Adrenal gland (tissue), 19 donors: Measurements from ENCODE around the gene SH3GLB1. TPM values are rescaled to one million over a fixed set of nuclear protein-coding genes. Genes with fewer than 3 reads are reported as not detected.
"Not testable (repeated sequence)": the region's sequence is repeated elsewhere in the genome, so short reads cannot be mapped to it uniquely, and the experiment has no call there.

Experiments used
- DNase-seq, 7 donors: peaks; one replicate each; pipeline ENCODE4 v3.0.0-alpha.2; 2019 to 2020
- H3K27ac ChIP-seq, 5 donors: fragments of 200-600 bp; sonication (generic) in 4 of 5; 1 replicate in 3 of 5; 2 replicates in 2 of 5; pipeline versions ENCODE4 v1.5.1 to v1.8.0; 2016 to 2020; ENCODE audit warnings: mild to moderate bottlenecking in 1 of 5
- H3K27me3 ChIP-seq: fragments of 200-600 bp; 2 replicates; pipeline ENCODE4 v1.8.0; 2021
- H3K36me3 ChIP-seq, 2 donors: fragments of 200-600 bp; replicated peaks in 1 of 2; 1 replicate in 1 of 2; 2 replicates in 1 of 2; pipeline versions ENCODE4 v1.5.1 to v1.8.0; 2018 to 2022
- H3K4me1 ChIP-seq, 2 donors: fragments of 200-600 bp; replicated peaks in 1 of 2; 1 replicate in 1 of 2; 2 replicates in 1 of 2; pipeline versions ENCODE4 v1.5.1 to v1.8.0; 2018 to 2021
- H3K4me3 ChIP-seq, 4 donors: fragments of 200-600 bp; sonication (generic) in 3 of 4; one replicate each; pipeline ENCODE4 v1.5.1; 2016 to 2018
- H3K9me3 ChIP-seq, 3 donors: fragments of 200-600 bp; sonication (generic) in 1 of 3; replicated peaks in 1 of 3; 1 replicate in 2 of 3; 2 replicates in 1 of 3; pipeline versions ENCODE4 v1.5.1 to v1.8.0; 2016 to 2021
- POLR2A ChIP-seq, 2 donors: fragments of 450-650 bp; IDR thresholded peaks; one replicate each; pipeline ENCODE4 v1.6.1; 2017; ENCODE audit warnings: antibody characterized with exemption in 2 of 2, mild to moderate bottlenecking in 2 of 2, moderate library complexity in 1 of 2
- WGBS, 4 donors: extraction: QIAGEN DNeasy Blood & Tissue Kit in 2 of 4; methylation state at CpG; one replicate each; pipeline versions ENCODE4 v1.1.5 to v1.1.7; 2013 to 2017; 5-methylcytosine and 5-hydroxymethylcytosine counted together
- intact Hi-C, 2 donors: fragments of 100-400 bp; cut with DNase I; formaldehyde crosslinking; loops; one replicate each; pipeline versions ENCODE4 v1.14.1 to v1.15.0; 2022 to 2023
- long read RNA-seq, 10 donors: library from polyadenylated mRNA in 3 of 10; unstranded in 2 of 10; stranded (forward) in 1 of 10; transcript quantifications; one replicate each; pipeline ENCODE4 v2.0.0 and lab custom pipeline, GENCODE V29; 2021 to 2026
- polyA plus RNA-seq, 3 donors: library from polyadenylated mRNA; stranded (reverse); fragments of 200-250 nt in 2 of 3; fragments of 350-450 nt in 1 of 3; fragmentation: Illumina TruSeq in 1 of 3; extraction: RNeasy Lipid Tissue Mini Kit (QIAGEN cat#74804) in 1 of 3; gene quantifications; one replicate each; pipeline ENCODE4 v1.2.3, GENCODE V29; 2013 to 2014
- total RNA-seq, 9 donors: library from RNA; depleted of rRNA in 4 of 9; stranded (reverse); fragments of >200 nt in 4 of 9; fragments of 120-200 nt in 1 of 9; fragmentation: NEBNext Ultra II Directional in 1 of 9; extraction: Animal tissue kit (Norgen Biotek cat#: 25700) in 1 of 9; gene quantifications; one replicate each; pipeline versions ENCODE4 v1.1.0 to v1.2.4, GENCODE V29; 2013 to 2023
- TF ChIP-seq, protein P1 (sequence below), 6 experiments: fragments of 450-650 bp in 4 of 6; fragments of 200-600 bp in 2 of 6; sonication (generic) in 1 of 6; IDR thresholded peaks; 1 replicate in 5 of 6; 2 replicates in 1 of 6; pipeline versions ENCODE4 v1.5.1 to v1.8.0; 2016 to 2021; ENCODE audit warnings: antibody characterized with exemption in 6 of 6, mild to moderate bottlenecking in 2 of 6, moderate library complexity in 1 of 6
- donor health status: healthy with polysubstance abuse.
- donor health status: Bipolar disorder and iron deficiency.
- donor health status: DM: yes; HTN: yes; CAD: no.
- donor health status: DM: no; HTN: no; CAD: no.
- donor health status: DM: no; HTN: no; CAD: no.
- donor health status: DM: yes; HTN: yes; CAD: no.

The SH3GLB1 gene
- total RNA-seq (100 to 1,000 TPM in 1 of 9 donors, 10 to 100 TPM in 8; 36.7 to 105 (median 55.2) TPM), polyA plus RNA-seq (10 to 100 TPM; 22.5 to 99.3 (median 22.5) TPM)
- long read RNA-seq, donor 1, full-length matches to known transcripts, result 15 of 15 reads
- long read RNA-seq, donor 1, partial matches to known transcripts, result 0 of 15 reads
- long read RNA-seq, donor 1, other reads (novel, unspliced or antisense), result 0 of 15 reads
- long read RNA-seq, donor 2, full-length matches to known transcripts, result 7 of 7 reads
- long read RNA-seq, donor 2, partial matches to known transcripts, result 0 of 7 reads
- long read RNA-seq, donor 2, other reads (novel, unspliced or antisense), result 0 of 7 reads
- long read RNA-seq, donor 3, full-length matches to known transcripts, result 12 of 12 reads
- long read RNA-seq, donor 3, partial matches to known transcripts, result 0 of 12 reads
- long read RNA-seq, donor 3, other reads (novel, unspliced or antisense), result 0 of 12 reads
- long read RNA-seq, donor 4, full-length matches to known transcripts, result 44 of 63 reads
- long read RNA-seq, donor 4, partial matches to known transcripts, result 11 of 63 reads
- long read RNA-seq, donor 4, other reads (novel, unspliced or antisense), result 8 of 63 reads
- long read RNA-seq, donor 5, full-length matches to known transcripts, result 99 of 109 reads
- long read RNA-seq, donor 5, partial matches to known transcripts, result 8 of 109 reads
- long read RNA-seq, donor 5, other reads (novel, unspliced or antisense), result 2 of 109 reads
- long read RNA-seq, donor 6, full-length matches to known transcripts, result 21 of 35 reads
- long read RNA-seq, donor 6, partial matches to known transcripts, result 9 of 35 reads
- long read RNA-seq, donor 6, other reads (novel, unspliced or antisense), result 5 of 35 reads
- long read RNA-seq, donor 7, result 0 reads
- long read RNA-seq, donor 8, full-length matches to known transcripts, result 12 of 19 reads
- long read RNA-seq, donor 8, partial matches to known transcripts, result 7 of 19 reads
- long read RNA-seq, donor 8, other reads (novel, unspliced or antisense), result 0 of 19 reads
- long read RNA-seq, donor 9, full-length matches to known transcripts, result 10 of 10 reads
- long read RNA-seq, donor 9, partial matches to known transcripts, result 0 of 10 reads
- long read RNA-seq, donor 9, other reads (novel, unspliced or antisense), result 0 of 10 reads
- long read RNA-seq, donor 10, full-length matches to known transcripts, result 5 of 5 reads
- long read RNA-seq, donor 10, partial matches to known transcripts, result 0 of 5 reads
- long read RNA-seq, donor 10, other reads (novel, unspliced or antisense), result 0 of 5 reads

DNA sequence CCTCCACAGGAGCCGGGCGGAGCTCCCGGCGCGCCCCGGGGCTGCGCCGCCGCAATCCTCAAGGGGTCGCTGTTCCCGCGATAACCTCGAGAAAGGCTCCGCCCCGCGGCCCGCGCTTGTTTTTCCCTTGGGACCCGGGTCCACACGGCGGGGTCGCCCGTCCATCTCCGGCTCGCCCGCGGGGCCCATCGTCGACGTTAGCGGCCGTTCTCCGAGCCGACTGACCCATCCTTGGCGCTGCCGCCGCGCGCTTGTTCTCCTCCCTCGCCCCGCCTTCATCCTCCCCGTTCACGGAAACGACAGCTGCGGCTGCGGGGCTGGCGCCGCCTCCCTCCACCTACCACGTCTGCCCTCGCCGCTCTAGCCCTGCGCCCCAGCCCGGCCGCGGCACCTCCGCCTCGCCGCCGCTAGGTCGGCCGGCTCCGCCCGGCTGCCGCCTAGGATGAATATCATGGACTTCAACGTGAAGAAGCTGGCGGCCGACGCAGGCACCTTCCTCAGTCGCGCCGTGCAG lies at the start of gene SH3GLB1:
Gene SH3GLB1 (plus strand): TSS at position 119 of the 514 bp plus-strand sequence. CDS start 324 bp downstream, at position 443.
- H3K4me3 ChIP-seq, result peak within 1 kb of the TSS; percentile 63 to 91 (median 74)
- 0% methylated on average over 2 to 71 of the region's 71 CpGs for WGBS, 4 donors
- intact Hi-C loops, result no loop called here
- TF ChIP-seq POLR2A (IDR thresholded peaks at IDR 0.05), result peak; percentile 63 to 83
- TF ChIP-seq, protein P1, sequence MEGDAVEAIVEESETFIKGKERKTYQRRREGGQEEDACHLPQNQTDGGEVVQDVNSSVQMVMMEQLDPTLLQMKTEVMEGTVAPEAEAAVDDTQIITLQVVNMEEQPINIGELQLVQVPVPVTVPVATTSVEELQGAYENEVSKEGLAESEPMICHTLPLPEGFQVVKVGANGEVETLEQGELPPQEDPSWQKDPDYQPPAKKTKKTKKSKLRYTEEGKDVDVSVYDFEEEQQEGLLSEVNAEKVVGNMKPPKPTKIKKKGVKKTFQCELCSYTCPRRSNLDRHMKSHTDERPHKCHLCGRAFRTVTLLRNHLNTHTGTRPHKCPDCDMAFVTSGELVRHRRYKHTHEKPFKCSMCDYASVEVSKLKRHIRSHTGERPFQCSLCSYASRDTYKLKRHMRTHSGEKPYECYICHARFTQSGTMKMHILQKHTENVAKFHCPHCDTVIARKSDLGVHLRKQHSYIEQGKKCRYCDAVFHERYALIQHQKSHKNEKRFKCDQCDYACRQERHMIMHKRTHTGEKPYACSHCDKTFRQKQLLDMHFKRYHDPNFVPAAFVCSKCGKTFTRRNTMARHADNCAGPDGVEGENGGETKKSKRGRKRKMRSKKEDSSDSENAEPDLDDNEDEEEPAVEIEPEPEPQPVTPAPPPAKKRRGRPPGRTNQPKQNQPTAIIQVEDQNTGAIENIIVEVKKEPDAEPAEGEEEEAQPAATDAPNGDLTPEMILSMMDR (IDR thresholded peaks at IDR 0.05), result peak; percentile 74 to 96 (median 88)
- no peaks in the 10 kb centered on the region for H3K9me3 ChIP-seq
- peaks cover 13 to 47% of the 10 kb centered on the region in 2 donors for H3K4me1 ChIP-seq
- DNase-seq, result peak; percentile 86 to 94 (median 90)
- no peaks in the 10 kb centered on the region for H3K27me3 ChIP-seq
- peak within 1 kb of the TSS; percentile 87 to 98 (median 95) for H3K27ac ChIP-seq
- no peaks in the 10 kb centered on the region for H3K36me3 ChIP-seq

DNA sequence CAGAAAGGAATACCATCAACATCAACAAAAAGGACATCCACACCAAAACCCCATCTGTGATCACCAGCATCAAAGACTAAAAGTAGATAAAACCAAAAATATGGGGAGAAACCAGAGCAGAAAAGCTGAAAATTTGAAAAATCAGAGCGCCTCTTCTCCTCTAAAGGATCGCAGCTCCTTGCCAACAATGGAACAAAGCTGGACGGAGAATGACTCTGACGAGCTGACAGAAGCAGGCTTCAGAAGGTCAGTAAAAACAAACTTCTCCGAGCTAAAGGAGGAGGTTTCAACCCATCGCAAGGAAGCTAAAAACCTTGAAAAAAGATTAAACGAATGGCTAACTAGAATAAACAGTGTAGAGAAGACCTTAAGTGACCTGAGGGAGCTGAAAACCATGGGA lies 46.0 kb upstream of the SH3GLB1 start:
- H3K9me3 ChIP-seq, H3K4me3 ChIP-seq, H3K36me3 ChIP-seq, DNase-seq, H3K27ac ChIP-seq, intact Hi-C loops, H3K4me1 ChIP-seq, H3K27me3 ChIP-seq: not testable (repeated sequence)
- 39 to 51% (median 50%) methylated on average over 7 of the region's 7 CpGs for WGBS, 4 donors

DNA sequence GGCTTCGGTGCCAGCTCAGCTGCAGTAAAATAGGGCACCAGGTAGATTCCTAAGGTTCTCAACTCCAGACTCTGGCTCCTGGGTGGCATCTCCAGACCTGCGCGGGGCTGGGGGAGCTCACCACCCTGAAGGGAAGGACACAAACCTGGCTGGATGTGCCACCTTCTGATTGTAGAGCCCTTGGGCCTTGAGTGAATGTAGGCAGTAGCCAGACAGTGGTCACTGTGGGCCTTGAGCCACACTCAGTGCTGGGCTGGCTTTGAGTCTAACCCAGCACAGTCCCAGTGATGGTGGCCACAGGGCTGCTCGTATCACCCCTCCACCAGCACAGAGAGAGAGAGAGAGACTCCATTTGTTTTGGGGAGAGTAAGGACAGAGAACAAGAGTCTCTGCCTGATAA lies 38.0 kb upstream of the SH3GLB1 start:
- DNase-seq, result no peak
- H3K27me3 ChIP-seq, result no peaks in the 10 kb centered on the region
- H3K36me3 ChIP-seq, result no peaks in the 10 kb centered on the region
- TF ChIP-seq, protein P1 (IDR thresholded peaks at IDR 0.05), result no peak
- TF ChIP-seq POLR2A (IDR thresholded peaks at IDR 0.05), result no peak
- H3K9me3 ChIP-seq, result no peaks in the 10 kb centered on the region
- 84 to 92% (median 87%) methylated on average over 3 to 4 of the region's 4 CpGs for WGBS, 4 donors
- intact Hi-C loops, result no loop called here
- H3K4me1 ChIP-seq, result no peaks in the 10 kb centered on the region
- H3K27ac ChIP-seq, result no peak overlapping the region
- H3K4me3 ChIP-seq, result no peak overlapping the region

DNA sequence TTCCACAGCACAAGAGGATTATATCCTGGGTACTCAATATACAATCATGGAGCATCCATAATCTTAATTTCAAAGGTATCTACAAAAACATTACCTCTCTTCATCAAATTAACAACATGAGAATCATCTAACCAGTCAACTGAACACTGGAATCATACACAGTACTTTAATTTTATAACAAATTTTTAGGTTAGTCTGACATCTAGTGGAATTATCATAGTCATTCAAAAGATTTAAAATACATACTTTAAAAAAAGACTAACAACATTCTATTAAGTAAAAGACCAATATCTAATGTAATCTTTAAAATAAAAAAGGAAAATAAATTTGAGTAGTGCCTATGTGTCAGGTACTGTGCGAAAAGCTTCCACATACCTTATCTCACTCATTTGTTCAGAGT lies 16.8 kb upstream of the SH3GLB1 start:
- H3K27ac ChIP-seq, result no peak overlapping the region
- 81 to 95% (median 87%) methylated on average over 1 of the region's 1 CpG for WGBS, 4 donors
- H3K4me3 ChIP-seq, result no peak overlapping the region
- no peaks in the 10 kb centered on the region for H3K4me1 ChIP-seq
- DNase-seq, result no peak
- H3K9me3 ChIP-seq, result no peaks in the 10 kb centered on the region
- no peaks in the 10 kb centered on the region for H3K27me3 ChIP-seq
- intact Hi-C loops, result no loop called here
- no peak for TF ChIP-seq POLR2A (IDR thresholded peaks at IDR 0.05)
- TF ChIP-seq, protein P1 (IDR thresholded peaks at IDR 0.05), result peak in 3 of 6 experiments; percentile 22 to 32 (median 28)
- H3K36me3 ChIP-seq, result no peaks in the 10 kb centered on the region
